CD4-positive, alpha-beta memory T cell (primary cell): ENCODE data around the gene LRIG1. TPM values are rescaled to one million over a fixed set of nuclear protein-coding genes. Genes with fewer than 3 reads are reported as not detected.

Experiments
- CTCF ChIA-PET: fragments of 350-600 bp; sonication (Branson Sonifier 250); formaldehyde crosslinking; loops from one replicate; lab custom pipeline; 2021; ENCODE audit warnings: inconsistent platforms; ENCODE audit not compliant: partially characterized antibody; lab: Charles Lee
- POLR2A ChIA-PET: fragments of 350-600 bp; sonication (Branson Sonifier 250); formaldehyde crosslinking; loops from one replicate; lab custom pipeline; 2021; ENCODE audit not compliant: partially characterized antibody; lab: Charles Lee
- DNase-seq, 5 donors: peaks; one replicate each; pipeline versions ENCODE4 v3.0.0 to v3.0.0-alpha.2; 2020 to 2022; ENCODE audit warnings: mixed read lengths in 1 of 5
- H3K27ac ChIP-seq: one replicate; pipeline ENCODE4 v1.7.0; 2013; ENCODE audit warnings: low read depth, low read length
- H3K27me3 ChIP-seq: 2 replicates; pipeline ENCODE4 v1.7.0; 2013; ENCODE audit warnings: mild to moderate bottlenecking, low read length, moderate library complexity; ENCODE audit not compliant: insufficient read depth
- H3K36me3 ChIP-seq: 2 replicates; pipeline ENCODE4 v1.7.0; 2013; ENCODE audit warnings: mild to moderate bottlenecking, low read length, moderate library complexity; ENCODE audit not compliant: insufficient read depth
- H3K4me1 ChIP-seq: 2 replicates; pipeline ENCODE4 v1.7.0; 2013; ENCODE audit warnings: mild to moderate bottlenecking, low read length, moderate library complexity; ENCODE audit not compliant: insufficient read depth
- H3K4me3 ChIP-seq, 2 donors: one replicate each; pipeline ENCODE4 v1.7.0; 2013; ENCODE audit warnings: low read length in 2 of 2, mild to moderate bottlenecking in 1 of 2
- H3K9me3 ChIP-seq, 2 donors: one replicate each; pipeline ENCODE4 v1.7.0; 2013; ENCODE audit warnings: low read length in 2 of 2, control low read depth in 1 of 2; ENCODE audit not compliant: control insufficient read depth in 1 of 2
- H3K27ac Mint-ChIP-seq, 7 donors: one replicate each; pipeline ENCODE4 v1.8.0; 2020 to 2021; ENCODE audit warnings: mixed read lengths in 7 of 7, mild to moderate bottlenecking in 6 of 7, inconsistent platforms in 3 of 7, moderate library complexity in 3 of 7
- H3K27me3 Mint-ChIP-seq, 2 donors: one replicate each; pipeline ENCODE4 v1.8.0; 2020 to 2021; ENCODE audit warnings: mixed read lengths in 2 of 2
- H3K36me3 Mint-ChIP-seq, 2 donors: one replicate each; pipeline ENCODE4 v1.8.0; 2020 to 2021; ENCODE audit warnings: mixed read lengths in 2 of 2, inconsistent platforms in 1 of 2, mild to moderate bottlenecking in 1 of 2
- H3K4me1 Mint-ChIP-seq, 4 donors: one replicate each; pipeline ENCODE4 v1.8.0; 2020 to 2021; ENCODE audit warnings: mixed read lengths in 4 of 4, mild to moderate bottlenecking in 1 of 4
- H3K4me3 Mint-ChIP-seq, 8 donors: one replicate each; pipeline ENCODE4 v1.8.0; 2020 to 2021; ENCODE audit warnings: mixed read lengths in 8 of 8, mild to moderate bottlenecking in 7 of 8, moderate library complexity in 6 of 8, inconsistent platforms in 3 of 8
- H3K9me3 Mint-ChIP-seq, 8 donors: one replicate each; pipeline ENCODE4 v1.8.0; 2020 to 2021; ENCODE audit warnings: mixed read lengths in 8 of 8, mild to moderate bottlenecking in 5 of 8, inconsistent platforms in 3 of 8, moderate library complexity in 1 of 8
- intact Hi-C: fragments of 100-400 bp; cut with micrococcal nuclease; formaldehyde crosslinking; loops from one replicate; pipeline ENCODE4 v1.15.1; 2023
- polyA plus RNA-seq, 2 donors: library from polyadenylated mRNA; unstranded; fragments of 300-500 nt; fragmentation: Illumina TruSeq; gene quantifications; one replicate each; pipeline ENCODE4 v1.2.3, GENCODE V29; 2021
- total RNA-seq, 2 experiments: library from RNA; stranded (reverse); gene quantifications; one replicate each; pipeline ENCODE4 v1.2.3, GENCODE V29; 2021

Gene LRIG1
- total and polyA plus RNA-seq, 4 experiments from 2014 or later: 28.6 to 71.7 (median 62.4) TPM

DNA sequence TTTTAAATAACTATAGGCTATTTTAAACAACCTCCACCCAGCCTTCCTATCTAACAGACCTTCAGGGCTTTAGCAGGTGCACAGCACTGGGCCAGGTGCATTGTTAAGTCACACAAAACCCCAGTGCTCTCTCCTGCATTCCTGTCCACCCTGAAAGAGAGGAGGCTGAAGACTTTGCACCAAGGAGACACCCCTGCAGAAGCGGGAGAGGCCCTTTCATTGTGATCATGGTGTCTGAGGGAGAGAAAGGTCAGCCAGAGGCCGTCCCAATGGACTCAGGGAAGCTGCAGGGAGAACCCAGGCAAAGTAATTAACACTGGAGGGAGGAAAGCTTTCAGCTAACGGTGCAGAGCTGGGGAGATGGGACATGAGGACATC, 5.2 kb downstream of the LRIG1 start:
- peak overlapping the region in 7 of 8 donors; percentile 51 to 99 (median 75) for H3K4me3 Mint-ChIP-seq
- intact Hi-C loops: loop anchor here (5.0 kb wide), 2 partner anchors 33 to 68 kb away; no protein-coding TSS in a partner anchor
- Histone ChIP-seq H3K4me3 (no peak overlapping the region), H3K9me3 (no peaks in the 10 kb centered on the region), H3K4me1 (peaks cover 87% of the 10 kb centered on the region), H3K27me3 (no peaks in the 10 kb centered on the region), H3K36me3 (no peaks in the 10 kb centered on the region), H3K27ac (no peak overlapping the region)
- no peaks in the 10 kb centered on the region for H3K9me3 Mint-ChIP-seq
- no peaks in the 10 kb centered on the region for H3K27me3 Mint-ChIP-seq
- DNase-seq: no peak
- peaks cover 0 to 11% of the 10 kb centered on the region in 2 donors for H3K36me3 Mint-ChIP-seq
- ChIA-PET POLR2A (interaction anchor here (0.6 to 6.3 kb wide), 6 partner anchors 13 to 102 kb away, joined by 4 to 61 read pairs (median 8); no protein-coding TSS in a partner anchor), CTCF (interaction anchor here (1.5 to 2.9 kb wide), 4 partner anchors 9 to 88 kb away, joined by 4 to 21 read pairs (median 9); no protein-coding TSS in a partner anchor)
- peaks cover 72 to 94% (median 81%) of the 10 kb centered on the region in 4 donors for H3K4me1 Mint-ChIP-seq
- H3K27ac Mint-ChIP-seq: peak overlapping the region; percentile 34 to 87 (median 67)

GRCh38 chr3:66494959-66495667, 5.7 kb downstream of the LRIG1 start:
- no peaks in the 10 kb centered on the region for H3K9me3 Mint-ChIP-seq
- intact Hi-C loops: loop anchor here (5.0 kb wide), 2 partner anchors 33 to 68 kb away; no protein-coding TSS in a partner anchor
- Histone ChIP-seq H3K27me3 (no peaks in the 10 kb centered on the region), H3K4me1 (peaks cover 93% of the 10 kb centered on the region), H3K9me3 (no peaks in the 10 kb centered on the region), H3K4me3 (no peak overlapping the region), H3K27ac (no peak overlapping the region), H3K36me3 (no peaks in the 10 kb centered on the region)
- peaks cover 76 to 100% (median 86%) of the 10 kb centered on the region in 4 donors for H3K4me1 Mint-ChIP-seq
- ChIA-PET CTCF (interaction anchor here (1.5 to 7.4 kb wide), 3 partner anchors 8 to 88 kb away, joined by 4 to 45 read pairs (median 12); no protein-coding TSS in a partner anchor), POLR2A (interaction anchor here (0.6 to 6.3 kb wide), 6 partner anchors 13 to 101 kb away, joined by 3 to 61 read pairs (median 8); no protein-coding TSS in a partner anchor)
- H3K36me3 Mint-ChIP-seq: peaks cover 0 to 11% of the 10 kb centered on the region in 2 donors
- peak in 3 of 5 donors; percentile 37 to 43 (median 37) for DNase-seq
- H3K27ac Mint-ChIP-seq: peak overlapping the region; percentile 34 to 87 (median 67)
- H3K27me3 Mint-ChIP-seq: no peaks in the 10 kb centered on the region
- peak overlapping the region; percentile 51 to 99 (median 74) for H3K4me3 Mint-ChIP-seq

DNA sequence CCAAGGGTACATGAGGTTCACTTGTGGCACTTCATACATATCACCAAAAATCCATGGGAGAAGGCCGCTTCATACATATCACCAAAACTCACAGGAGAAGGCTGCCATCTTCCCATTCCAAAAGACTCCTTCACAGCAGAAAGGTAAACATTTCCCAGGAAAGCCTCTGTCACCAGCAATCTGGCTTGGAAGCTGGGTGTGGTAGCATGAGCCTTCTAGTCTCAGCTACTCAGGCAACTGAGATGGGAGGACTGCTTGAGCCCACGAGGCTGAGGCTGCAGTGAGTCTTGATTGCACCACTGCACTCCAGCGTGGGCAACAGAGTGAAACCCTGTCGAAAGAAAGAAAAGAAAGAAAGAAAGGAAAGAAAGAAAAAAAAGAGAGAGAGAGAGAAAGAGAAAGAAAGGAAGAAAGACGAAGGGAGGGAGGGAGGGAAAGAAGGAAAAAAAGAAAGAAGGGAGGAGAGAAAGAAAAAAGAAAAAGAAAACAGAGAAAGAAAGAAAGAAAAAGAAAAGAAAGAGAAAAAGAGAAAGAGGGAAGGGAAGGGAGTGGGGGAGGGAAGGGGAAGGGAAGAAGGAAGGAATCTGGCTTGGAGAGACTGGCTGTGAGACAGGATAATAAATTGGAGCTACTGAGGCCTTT, 7.2 kb downstream of the LRIG1 start:
- no peak overlapping the region for H3K27ac ChIP-seq
- no peaks in the 10 kb centered on the region for H3K36me3 Mint-ChIP-seq
- ChIA-PET POLR2A (interaction anchor here (0.7 to 5.1 kb wide), 7 partner anchors 8 to 196 kb away, joined by 3 to 54 read pairs (median 3); no protein-coding TSS in a partner anchor), CTCF (interaction anchor here (1.2 to 7.4 kb wide), 4 partner anchors 10 to 86 kb away, joined by 3 to 45 read pairs (median 10); no protein-coding TSS in a partner anchor)
- no peaks in the 10 kb centered on the region for H3K27me3 Mint-ChIP-seq
- H3K4me3 Mint-ChIP-seq: peak overlapping the region in 7 of 8 donors; percentile 49 to 99 (median 66)
- H3K27me3 ChIP-seq: no peaks in the 10 kb centered on the region
- H3K9me3 Mint-ChIP-seq: no peaks in the 10 kb centered on the region
- peaks cover 100% of the 10 kb centered on the region for H3K4me1 ChIP-seq
- peaks cover 79 to 100% (median 88%) of the 10 kb centered on the region in 4 donors for H3K4me1 Mint-ChIP-seq
- H3K9me3 ChIP-seq: no peaks in the 10 kb centered on the region
- no peak overlapping the region for H3K4me3 ChIP-seq
- intact Hi-C loops: no loop called here
- peak overlapping the region in 4 of 7 donors; percentile 55 to 88 (median 72) for H3K27ac Mint-ChIP-seq
- H3K36me3 ChIP-seq: no peaks in the 10 kb centered on the region
- DNase-seq: no peak

- ChIA-PET POLR2A (interaction anchor here (0.7 to 5.1 kb wide), 7 partner anchors 8 to 24 kb away, joined by 3 to 54 read pairs (median 3); partner anchors contain the start of gene LRIG1), CTCF (interaction anchor here (1.4 to 7.4 kb wide), 4 partner anchors 10 to 85 kb away, joined by 3 to 45 read pairs (median 10); no protein-coding TSS in a partner anchor)
- no peak overlapping the region for H3K4me3 ChIP-seq
- no peak for DNase-seq
- Mint-ChIP-seq H3K9me3 (no peaks in the 10 kb centered on the region), H3K36me3 (no peaks in the 10 kb centered on the region), H3K4me1 (peaks cover 74 to 98% (median 84%) of the 10 kb centered on the region in 4 donors), H3K27me3 (no peaks in the 10 kb centered on the region), H3K4me3 (peak overlapping the region in 7 of 8 donors; percentile 2 to 93 (median 62)), H3K27ac (peak overlapping the region in 6 of 7 donors; percentile 27 to 88 (median 64))
- H3K27ac ChIP-seq: no peak overlapping the region
- no peaks in the 10 kb centered on the region for H3K36me3 ChIP-seq
- H3K27me3 ChIP-seq: no peaks in the 10 kb centered on the region
- H3K4me1 ChIP-seq: peaks cover 100% of the 10 kb centered on the region
- no peaks in the 10 kb centered on the region for H3K9me3 ChIP-seq
- intact Hi-C loops: no loop called here
Observed at GRCh38 chr3:66492672-66493071, 8.2 kb downstream of the LRIG1 start.

- no peaks in the 10 kb centered on the region for H3K9me3 Mint-ChIP-seq
- H3K4me1 Mint-ChIP-seq: peaks cover 75 to 98% (median 87%) of the 10 kb centered on the region in 4 donors
- intact Hi-C loops: no loop called here
- H3K27ac Mint-ChIP-seq: peak overlapping the region in 5 of 7 donors; percentile 12 to 88 (median 65)
- Histone ChIP-seq H3K27ac (no peak overlapping the region), H3K36me3 (no peaks in the 10 kb centered on the region), H3K4me3 (no peak overlapping the region), H3K4me1 (peaks cover 100% of the 10 kb centered on the region), H3K27me3 (no peaks in the 10 kb centered on the region), H3K9me3 (no peaks in the 10 kb centered on the region)
- H3K4me3 Mint-ChIP-seq: peak overlapping the region in 6 of 8 donors; percentile 46 to 93 (median 64)
- POLR2A ChIA-PET: interaction anchor here (1.0 to 5.1 kb wide), 6 partner anchors 8 to 114 kb away, joined by 3 to 54 read pairs (median 8); partner anchors contain the start of gene LRIG1
- no peaks in the 10 kb centered on the region for H3K36me3 Mint-ChIP-seq
- CTCF ChIA-PET: interaction anchor here (1.0 to 7.4 kb wide), 7 partner anchors 9 to 324 kb away, joined by 3 to 45 read pairs (median 5); no protein-coding TSS in a partner anchor
- DNase-seq: no peak
- H3K27me3 Mint-ChIP-seq: no peaks in the 10 kb centered on the region
Observed at GRCh38 chr3:66492071-66492470, 8.8 kb downstream of the LRIG1 start.

- Mint-ChIP-seq H3K4me3 (peak overlapping the region in 5 of 8 donors; percentile 81 to 93 (median 84)), H3K36me3 (no peaks in the 10 kb centered on the region), H3K27ac (peak overlapping the region in 3 of 7 donors; percentile 35 to 88 (median 61)), H3K27me3 (no peaks in the 10 kb centered on the region), H3K9me3 (no peaks in the 10 kb centered on the region), H3K4me1 (peaks cover 71 to 98% (median 86%) of the 10 kb centered on the region in 4 donors)
- ChIA-PET POLR2A (interaction anchor here (0.9 to 6.1 kb wide), 12 partner anchors 9 to 194 kb away, joined by 3 to 54 read pairs (median 8); partner anchors contain the start of gene LRIG1), CTCF (interaction anchor here (0.7 to 7.4 kb wide), 13 partner anchors 8 to 336 kb away, joined by 3 to 45 read pairs (median 5); partner anchors contain the start of gene LRIG1)
- Histone ChIP-seq H3K4me1 (peaks cover 100% of the 10 kb centered on the region), H3K4me3 (peak overlapping the region in 1 of 2 donors; percentile 18), H3K27me3 (no peaks in the 10 kb centered on the region), H3K36me3 (no peaks in the 10 kb centered on the region), H3K9me3 (no peaks in the 10 kb centered on the region), H3K27ac (peak overlapping the region; percentile 31)
- intact Hi-C loops: loop anchor here (1.0 kb wide), 2 partner anchors 7 to 10 kb away; no protein-coding TSS in a partner anchor
- no peak for DNase-seq
Observed at GRCh38 chr3:66490984-66491383, 9.8 kb downstream of the LRIG1 start.
